SKM-1 (cell line): Measurements from ENCODE around the gene CDKL5.

ENCODE experiments used
- DNase-seq: peaks from one replicate; lab custom pipeline; 2025; ENCODE audit not compliant: unreplicated experiment; lab: John Stamatoyannopoulos, UW

CDKL5 gene

GRCh38 chrX:18455384-18455783 lies 30.0 kb downstream of the CDKL5 start:
- DNase-seq, result no peak

GRCh38 chrX:18457000-18457399 lies 31.6 kb downstream of the CDKL5 start:
- DNase-seq, result no peak

- DNase-seq, result no peak
Observed at GRCh38 chrX:18461431-18461830, 36.0 kb downstream of the CDKL5 start.

GRCh38 chrX:18464499-18464898 lies 39.1 kb downstream of the CDKL5 start:
- DNase-seq, result no peak

- DNase-seq, result no peak
Observed at GRCh38 chrX:18465051-18465450, 39.6 kb downstream of the CDKL5 start.

GRCh38 chrX:18468599-18468998 lies 43.2 kb downstream of the CDKL5 start:
- DNase-seq, result no peak

- DNase-seq, result no peak
Observed at GRCh38 chrX:18471296-18471695, 45.9 kb downstream of the CDKL5 start.

- no peak for DNase-seq
Observed at GRCh38 chrX:18490806-18491555, 65.6 kb downstream of the CDKL5 start.

GRCh38 chrX:18491587-18492340 lies 66.4 kb downstream of the CDKL5 start:
- DNase-seq, result no peak

- no peak for DNase-seq
Observed at GRCh38 chrX:18534949-18535348, 109.5 kb downstream of the CDKL5 start.

GRCh38 chrX:18537068-18537467 lies 111.7 kb downstream of the CDKL5 start:
- DNase-seq, result no peak

GRCh38 chrX:18537524-18537923 lies 112.1 kb downstream of the CDKL5 start:
- no peak for DNase-seq

- no peak for DNase-seq
Observed at GRCh38 chrX:18542131-18542530, 116.7 kb downstream of the CDKL5 start.

- no peak for DNase-seq
Observed at GRCh38 chrX:18542905-18543304, 117.5 kb downstream of the CDKL5 start.

- DNase-seq, result peak; percentile 13
Observed at GRCh38 chrX:18543738-18544137, 118.3 kb downstream of the CDKL5 start.

- no peak for DNase-seq
Observed at GRCh38 chrX:18545771-18546170, 120.4 kb downstream of the CDKL5 start.

GRCh38 chrX:18548996-18549395 lies 123.6 kb downstream of the CDKL5 start:
- DNase-seq, result no peak

- DNase-seq, result no peak
Observed at GRCh38 chrX:18549643-18550042, 124.2 kb downstream of the CDKL5 start.

- DNase-seq, result no peak
Observed at GRCh38 chrX:18557879-18558278, 132.5 kb downstream of the CDKL5 start.

GRCh38 chrX:18558799-18559198 lies 133.4 kb downstream of the CDKL5 start:
- no peak for DNase-seq

GRCh38 chrX:18561020-18561419 lies 135.6 kb downstream of the CDKL5 start:
- no peak for DNase-seq

- DNase-seq, result no peak
Observed at GRCh38 chrX:18565727-18566126, 140.3 kb downstream of the CDKL5 start.
